Stimulated activated CD4-positive, alpha-beta T cell treated with anti-CD3 and anti-CD28 coated beads, Interleukin-2, amount 100 ng/mL, for 48 hours (primary cell): ENCODE data around the gene INCENP.
"Not testable (repeated sequence)": the region's sequence is repeated elsewhere in the genome, so short reads cannot be mapped to it uniquely, and the experiment has no call there.

Experiments
- DNase-seq, 2 donors: peaks; one replicate each; pipeline ENCODE4 v3.0.0-alpha.2; 2020

The INCENP gene

GRCh38 chr11:62181097-62181496 is 57.3 kb downstream of the INCENP start:
- DNase-seq, result no peak

GRCh38 chr11:62182147-62182891 is 58.5 kb downstream of the INCENP start:
- DNase-seq, result no peak

GRCh38 chr11:62186195-62186594 is 62.4 kb downstream of the INCENP start:
- no peak for DNase-seq

- no peak for DNase-seq
Observed at GRCh38 chr11:62190011-62190410, 66.2 kb downstream of the INCENP start, which contains the start of gene SCGB1D1. Gene SCGB1D1, plus strand, starts transcription at chr11:62190216. Its CDS starts 69 bp downstream, at chr11:62190285.

GRCh38 chr11:62193952-62194351 is 70.1 kb downstream of the INCENP start:
- no peak for DNase-seq

- not testable (repeated sequence) for DNase-seq
Observed at GRCh38 chr11:62195010-62195409, 71.2 kb downstream of the INCENP start.

GRCh38 chr11:62195945-62196344 is 72.1 kb downstream of the INCENP start:
- DNase-seq, result no peak

GRCh38 chr11:62197400-62197799 is 73.6 kb downstream of the INCENP start:
- DNase-seq, result not testable (repeated sequence)

GRCh38 chr11:62201376-62201775 is 77.6 kb downstream of the INCENP start:
- DNase-seq, result no peak
